HepG2 (cell line): ENCODE data around the gene MYO1E. TPM values are rescaled to one million over a fixed set of nuclear protein-coding genes. Genes with fewer than 3 reads are reported as not detected.

Experiments
- EHMT2 ChIP-seq: fragments of 200-600 bp; sonication (generic); IDR thresholded peaks from 2 replicates; pipeline ENCODE4 v1.7.0; 2017; ENCODE audit warnings: antibody characterized with exemption, low read depth, low read length, borderline replicate concordance
- MLX ChIP-seq: IDR thresholded peaks from 2 replicates; pipeline ENCODE4 v1.6.1; 2016
- PATZ1 ChIP-seq: sonication (generic); formaldehyde crosslinking; IDR thresholded peaks from 2 replicates; pipeline ENCODE4 v1.4.0; 2020; ENCODE audit warnings: missing genetic modification reagents
- PLRG1 ChIP-seq: fragments of 450-650 bp; conservative IDR thresholded peaks from 2 replicates; pipeline ENCODE4 v1.6.1; 2016
- SETDB1 ChIP-seq: sonication (generic); formaldehyde crosslinking; IDR thresholded peaks from 2 replicates; pipeline ENCODE4 v1.5.1; 2020; ENCODE audit warnings: missing genetic modification reagents, mild to moderate bottlenecking, borderline replicate concordance
- SIN3B ChIP-seq: fragments of 150-350 bp; IDR thresholded peaks from 2 replicates; pipeline ENCODE4 v1.6.1; 2014; ENCODE audit warnings: low read length
- SMAD9 ChIP-seq: sonication (generic); formaldehyde crosslinking; IDR thresholded peaks from 2 replicates; pipeline ENCODE4 v1.5.1; 2020; ENCODE audit warnings: mild to moderate bottlenecking, missing genetic modification reagents
- SNAI1 ChIP-seq: sonication (generic); formaldehyde crosslinking; IDR thresholded peaks from 2 replicates; pipeline ENCODE4 v1.5.0; 2020; ENCODE audit warnings: mild to moderate bottlenecking, missing genetic modification reagents, borderline replicate concordance
- SP5 ChIP-seq: IDR thresholded peaks from 2 replicates; pipeline ENCODE4 v1.6.1; 2016; ENCODE audit warnings: low read depth, borderline replicate concordance
- TRIM22 ChIP-seq: fragments of 450-650 bp; IDR thresholded peaks from 2 replicates; pipeline ENCODE4 v1.6.1; 2017
- ZBTB4 ChIP-seq: sonication (generic); formaldehyde crosslinking; IDR thresholded peaks from 2 replicates; pipeline ENCODE4 v1.4.0; 2020; ENCODE audit warnings: missing genetic modification reagents, mild to moderate bottlenecking, borderline replicate concordance
- ZNF337 ChIP-seq: sonication (generic); formaldehyde crosslinking; IDR thresholded peaks from 2 replicates; pipeline ENCODE4 v1.5.1; 2020; ENCODE audit warnings: missing genetic modification reagents, low read depth, mild to moderate bottlenecking, borderline replicate concordance
- ZNF512B ChIP-seq: sonication (generic); formaldehyde crosslinking; IDR thresholded peaks from 2 replicates; pipeline ENCODE4 v1.5.1; 2020; ENCODE audit warnings: missing genetic modification reagents, mild to moderate bottlenecking, borderline replicate concordance
- ZNF660 ChIP-seq: sonication (generic); formaldehyde crosslinking; IDR thresholded peaks from 2 replicates; pipeline ENCODE4 v1.5.1; 2020; ENCODE audit warnings: mild to moderate bottlenecking, low read depth, missing genetic modification reagents, borderline replicate concordance
- ZNF7 ChIP-seq: IDR thresholded peaks from 2 replicates; pipeline ENCODE4 v1.6.1; 2016; ENCODE audit warnings: missing biosample characterization, missing genetic modification reagents
- ZNF790 ChIP-seq: sonication (generic); formaldehyde crosslinking; IDR thresholded peaks from 2 replicates; pipeline ENCODE4 v1.8.0; 2022; ENCODE audit warnings: missing genetic modification reagents, mild to moderate bottlenecking, borderline replicate concordance
- polyA plus RNA-seq, 8 experiments: library from polyadenylated mRNA; depleted of rRNA in 3 of 8; stranded (reverse) in 7 of 8; unstranded in 1 of 8; fragments of >200 nt; fragmentation: Illumina TruSeq in 4 of 8; extraction: Trizol in 4 of 8; gene quantifications; 2 replicates each; pipeline versions ENCODE4 v1.2.1 to v1.2.3, GENCODE V29; 2011 to 2016; ENCODE audit warnings: low read depth in 4 of 8, missing spikeins in 1 of 8, mixed read lengths in 1 of 8; ENCODE audit not compliant: insufficient read depth in 1 of 8
- total RNA-seq, 5 experiments: library from RNA; depleted of rRNA; stranded (reverse); fragments of >200 nt; fragmentation: Illumina TruSeq; extraction: Trizol; gene quantifications; 2 replicates each; pipeline ENCODE4 v1.2.3, GENCODE V29; 2016; ENCODE audit warnings: low read depth in 1 of 5

Gene MYO1E
- total and polyA plus RNA-seq, 2 of the 13 experiments (the other 11 are each of a cell fraction or from before 2014, with no cell fraction given) = 15.7 to 25.1 TPM

- peak; percentile 89; the same call in 1 of the 2 replicates for TF ChIP-seq ZBTB4
- no peak for TF ChIP-seq ZNF337 (CRISPR knock-in tag)
- TF ChIP-seq ZNF790 (CRISPR knock-in tag) = peak; percentile 96
- TF ChIP-seq PATZ1 (CRISPR knock-in tag) = no peak; the same call in 1 of the 2 replicates
- TF ChIP-seq SETDB1 (CRISPR knock-in tag) = no peak
- TF ChIP-seq SP5 = no peak
- TF ChIP-seq SIN3B = no peak
- no peak for TF ChIP-seq ZNF512B (CRISPR knock-in tag)
- TF ChIP-seq SNAI1 (CRISPR knock-in tag) = no peak
- no peak for TF ChIP-seq ZNF660 (CRISPR knock-in tag)
- TF ChIP-seq ZNF7 = no peak
- peak; percentile 92; the same call in 1 of the 2 replicates for TF ChIP-seq SMAD9 (CRISPR knock-in tag)
- no peak for TF ChIP-seq MLX (CRISPR knock-in tag)
- no peak for TF ChIP-seq PLRG1
- TF ChIP-seq EHMT2 = no peak
- no peak for TF ChIP-seq TRIM22
Observed at GRCh38 chr15:59372352-59373211, at the start of gene MYO1E (continued).
